Pons (tissue), 1 donor: Measurements from ENCODE around the gene EFNB1.
A peak's percentile ranks its signal among the peaks of the same experiment; 100 is the strongest.

ENCODE experiments used
- DNase-seq: peaks from one replicate; pipeline ENCODE4 v3.0.0-alpha.2; 2016; ENCODE audit warnings: low spot score

Gene EFNB1

GRCh38 chrX:68843992-68844391, 15.2 kb downstream of the EFNB1 start:
- no peak for DNase-seq

- no peak for DNase-seq
These were observed 15.8 kb downstream of the EFNB1 start for GRCh38 chrX:68844581-68844980.

GRCh38 chrX:68846536-68846935, 17.7 kb downstream of the EFNB1 start:
- no peak for DNase-seq

- DNase-seq, result no peak
These were observed 18.4 kb downstream of the EFNB1 start for GRCh38 chrX:68847172-68847571.

- DNase-seq, result no peak
These were observed 19.5 kb downstream of the EFNB1 start for GRCh38 chrX:68848189-68848940.

- no peak for DNase-seq
These were observed 22.3 kb downstream of the EFNB1 start for GRCh38 chrX:68851082-68851481.

- DNase-seq, result no peak
These were observed 23.2 kb downstream of the EFNB1 start for GRCh38 chrX:68852046-68852445.

GRCh38 chrX:68853665-68854251, 24.9 kb downstream of the EFNB1 start:
- no peak for DNase-seq

GRCh38 chrX:68865300-68865699, 36.5 kb downstream of the EFNB1 start:
- peak; percentile 23 for DNase-seq

GRCh38 chrX:68865926-68866325, 37.1 kb downstream of the EFNB1 start:
- no peak for DNase-seq

- peak; percentile 19 for DNase-seq
These were observed 38.8 kb downstream of the EFNB1 start for GRCh38 chrX:68867458-68868112.

- no peak for DNase-seq
These were observed 39.5 kb downstream of the EFNB1 start for GRCh38 chrX:68868316-68868715.

GRCh38 chrX:68868902-68869800, 40.3 kb downstream of the EFNB1 start:
- no peak for DNase-seq

- no peak for DNase-seq
These were observed 41.5 kb downstream of the EFNB1 start for GRCh38 chrX:68870357-68870756.

GRCh38 chrX:68872171-68872570, 43.4 kb downstream of the EFNB1 start:
- DNase-seq, result no peak

GRCh38 chrX:68874076-68874475, 45.3 kb downstream of the EFNB1 start:
- no peak for DNase-seq

GRCh38 chrX:68876731-68877130, 47.9 kb downstream of the EFNB1 start:
- DNase-seq, result no peak

GRCh38 chrX:68877606-68878005, 48.8 kb downstream of the EFNB1 start:
- DNase-seq, result no peak

GRCh38 chrX:68878977-68879645, 50.3 kb downstream of the EFNB1 start:
- no peak for DNase-seq

- no peak for DNase-seq
These were observed 52.2 kb downstream of the EFNB1 start for GRCh38 chrX:68880846-68881552.

- peak; percentile 18 for DNase-seq
These were observed 53.1 kb downstream of the EFNB1 start for GRCh38 chrX:68881911-68882310.
